Lower lobe of right lung (tissue), 2 donors: ENCODE data around the gene HOXB6. TPM values are rescaled to one million over a fixed set of nuclear protein-coding genes. Genes with fewer than 3 reads are reported as not detected.
A peak's percentile ranks its signal among the peaks of the same experiment; 100 is the strongest.

ENCODE experiments used
- ATAC-seq, 2 donors: fragments of 200-7000 bp; cut with Tn5 transposase; one replicate each; pipeline ENCODE4 v1.9.1; 2020 to 2022; ENCODE audit warnings: mild to moderate bottlenecking in 2 of 2, moderate library complexity in 2 of 2
- DNase-seq: peaks from one replicate; pipeline ENCODE4 v3.0.0-alpha.2; 2020
- H3K27ac ChIP-seq: fragments of 200-600 bp; one replicate; pipeline ENCODE4 v1.8.0; 2022
- H3K27me3 ChIP-seq: fragments of 200-600 bp; one replicate; pipeline ENCODE4 v1.8.0; 2022; ENCODE audit warnings: low read depth
- H3K36me3 ChIP-seq: fragments of 200-600 bp; one replicate; pipeline ENCODE4 v1.8.0; 2022; ENCODE audit warnings: mild to moderate bottlenecking
- H3K4me1 ChIP-seq: fragments of 200-600 bp; one replicate; pipeline ENCODE4 v1.8.0; 2022
- H3K4me3 ChIP-seq: fragments of 200-600 bp; one replicate; pipeline ENCODE4 v1.8.0; 2022; ENCODE audit warnings: mild to moderate bottlenecking
- H3K9me3 ChIP-seq: fragments of 200-600 bp; one replicate; pipeline ENCODE4 v1.8.0; 2022
- intact Hi-C: fragments of 100-400 bp; cut with DNase I; formaldehyde crosslinking; loops from one replicate; pipeline ENCODE4 v1.11.0; 2022
- total RNA-seq: library from RNA; stranded (reverse); fragmentation: NEBNext Ultra II Directional; extraction: Animal tissue kit (Norgen Biotek cat#: 25700); gene quantifications from one replicate; pipeline ENCODE4 v1.2.1, GENCODE V29; 2021
- TF ChIP-seq, protein P1 (sequence below): fragments of 200-600 bp; IDR thresholded peaks from one replicate; pipeline ENCODE4 v1.8.0; 2022; ENCODE audit warnings: antibody characterized with exemption, mild to moderate bottlenecking
- donor health status: DM: no; HTN: yes; CAD: no; lungs with severe emphysema.

Gene HOXB6
- total RNA-seq, 1 donor from 2014 or later: 4.4 TPM

DNA sequence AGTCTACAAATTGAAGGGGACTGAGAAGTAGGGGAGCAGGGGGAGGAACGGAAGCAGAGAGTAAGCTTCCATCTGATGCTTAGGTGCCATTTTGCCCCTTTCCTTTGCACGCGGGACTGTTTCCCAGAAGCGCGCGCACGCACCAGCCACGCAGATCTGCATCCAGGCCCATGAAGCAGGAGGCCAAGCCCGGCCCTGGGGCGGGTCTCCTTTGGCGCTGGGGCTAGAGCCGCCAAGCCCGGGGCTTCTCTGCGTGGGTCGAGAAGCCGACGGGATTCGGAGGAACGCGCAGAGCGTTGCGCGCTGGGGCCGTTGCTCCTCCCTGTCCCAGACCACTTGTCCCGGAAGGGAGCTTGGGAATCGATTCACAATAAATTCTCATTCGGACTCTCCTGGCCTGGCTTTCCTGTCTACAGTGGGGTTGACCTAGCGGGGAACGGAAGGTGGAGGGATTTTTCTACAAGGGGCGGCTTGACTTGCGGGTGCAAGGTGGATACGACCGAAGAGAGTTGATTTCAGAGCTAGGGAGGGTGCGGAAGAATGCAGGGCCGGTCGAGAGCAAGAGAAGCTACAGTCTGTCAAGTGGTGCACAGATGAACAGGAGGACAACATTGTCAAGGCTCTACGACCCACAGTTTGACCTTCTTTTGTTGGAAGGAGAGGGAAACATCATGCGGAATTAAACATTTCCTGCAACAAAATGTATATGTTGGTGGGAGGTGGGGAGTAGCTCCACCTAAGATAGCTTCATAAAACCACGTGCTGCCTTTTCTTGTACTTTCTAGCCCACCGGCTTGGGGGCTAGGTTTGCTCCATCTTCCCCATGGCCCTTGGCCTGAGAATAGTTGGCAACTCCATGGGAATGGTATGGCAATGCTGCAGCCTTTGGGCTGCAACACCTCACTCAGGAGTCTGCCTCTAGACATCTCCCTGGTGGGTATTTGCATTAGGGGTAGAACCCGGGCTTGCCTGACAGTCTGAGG is 16.9 kb upstream of the HOXB6 start:
- Histone ChIP-seq H3K27me3 (peaks cover 98% of the 10 kb centered on the region), H3K27ac (no peak overlapping the region), H3K4me3 (no peak overlapping the region), H3K9me3 (no peaks in the 10 kb centered on the region), H3K36me3 (no peaks in the 10 kb centered on the region), H3K4me1 (peaks cover 26% of the 10 kb centered on the region)
- intact Hi-C loops: no loop called here
- ATAC-seq (no peak), DNase-seq (no peak)
- TF ChIP-seq, protein P1, sequence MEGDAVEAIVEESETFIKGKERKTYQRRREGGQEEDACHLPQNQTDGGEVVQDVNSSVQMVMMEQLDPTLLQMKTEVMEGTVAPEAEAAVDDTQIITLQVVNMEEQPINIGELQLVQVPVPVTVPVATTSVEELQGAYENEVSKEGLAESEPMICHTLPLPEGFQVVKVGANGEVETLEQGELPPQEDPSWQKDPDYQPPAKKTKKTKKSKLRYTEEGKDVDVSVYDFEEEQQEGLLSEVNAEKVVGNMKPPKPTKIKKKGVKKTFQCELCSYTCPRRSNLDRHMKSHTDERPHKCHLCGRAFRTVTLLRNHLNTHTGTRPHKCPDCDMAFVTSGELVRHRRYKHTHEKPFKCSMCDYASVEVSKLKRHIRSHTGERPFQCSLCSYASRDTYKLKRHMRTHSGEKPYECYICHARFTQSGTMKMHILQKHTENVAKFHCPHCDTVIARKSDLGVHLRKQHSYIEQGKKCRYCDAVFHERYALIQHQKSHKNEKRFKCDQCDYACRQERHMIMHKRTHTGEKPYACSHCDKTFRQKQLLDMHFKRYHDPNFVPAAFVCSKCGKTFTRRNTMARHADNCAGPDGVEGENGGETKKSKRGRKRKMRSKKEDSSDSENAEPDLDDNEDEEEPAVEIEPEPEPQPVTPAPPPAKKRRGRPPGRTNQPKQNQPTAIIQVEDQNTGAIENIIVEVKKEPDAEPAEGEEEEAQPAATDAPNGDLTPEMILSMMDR: no peak

DNA sequence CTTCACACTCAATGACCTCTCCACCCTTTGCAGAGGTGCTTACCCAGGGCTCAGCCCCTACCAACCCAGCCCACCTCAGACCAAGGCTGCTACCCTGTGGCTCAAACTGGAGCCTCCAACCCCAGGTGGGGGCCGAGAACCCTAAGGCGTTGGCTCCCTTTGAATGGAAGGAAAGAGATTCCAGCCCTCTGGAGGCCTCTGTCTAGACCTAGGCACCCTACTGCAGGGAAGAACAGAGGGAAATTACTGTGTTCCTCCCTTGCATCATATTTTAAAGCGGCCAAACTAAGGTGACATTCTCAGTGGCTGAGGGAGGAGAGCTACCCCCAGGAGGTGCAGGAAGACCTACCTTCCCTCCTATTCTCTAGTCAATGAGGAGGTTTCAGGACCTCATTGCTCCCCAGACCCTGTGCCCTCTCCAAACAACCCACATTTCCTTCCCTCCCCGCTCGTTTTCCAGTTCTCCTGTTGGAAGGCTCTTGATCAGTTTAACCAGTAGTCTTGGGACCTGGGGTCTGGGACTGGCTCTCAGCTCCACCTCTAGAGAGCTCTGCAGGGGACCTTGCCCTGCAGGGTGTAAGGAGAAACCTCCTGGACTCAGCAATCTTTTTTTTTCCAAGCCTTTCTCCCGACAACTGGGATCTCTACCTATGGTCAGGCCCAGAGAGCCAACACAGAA is 15.8 kb upstream of the HOXB6 start:
- no peak for ATAC-seq
- TF ChIP-seq, protein P1: no peak
- Histone ChIP-seq H3K4me3 (no peak overlapping the region), H3K27me3 (peaks cover 98% of the 10 kb centered on the region), H3K9me3 (no peaks in the 10 kb centered on the region), H3K27ac (no peak overlapping the region), H3K36me3 (no peaks in the 10 kb centered on the region), H3K4me1 (peaks cover 15% of the 10 kb centered on the region)
- intact Hi-C loops: no loop called here
- DNase-seq: no peak

DNA sequence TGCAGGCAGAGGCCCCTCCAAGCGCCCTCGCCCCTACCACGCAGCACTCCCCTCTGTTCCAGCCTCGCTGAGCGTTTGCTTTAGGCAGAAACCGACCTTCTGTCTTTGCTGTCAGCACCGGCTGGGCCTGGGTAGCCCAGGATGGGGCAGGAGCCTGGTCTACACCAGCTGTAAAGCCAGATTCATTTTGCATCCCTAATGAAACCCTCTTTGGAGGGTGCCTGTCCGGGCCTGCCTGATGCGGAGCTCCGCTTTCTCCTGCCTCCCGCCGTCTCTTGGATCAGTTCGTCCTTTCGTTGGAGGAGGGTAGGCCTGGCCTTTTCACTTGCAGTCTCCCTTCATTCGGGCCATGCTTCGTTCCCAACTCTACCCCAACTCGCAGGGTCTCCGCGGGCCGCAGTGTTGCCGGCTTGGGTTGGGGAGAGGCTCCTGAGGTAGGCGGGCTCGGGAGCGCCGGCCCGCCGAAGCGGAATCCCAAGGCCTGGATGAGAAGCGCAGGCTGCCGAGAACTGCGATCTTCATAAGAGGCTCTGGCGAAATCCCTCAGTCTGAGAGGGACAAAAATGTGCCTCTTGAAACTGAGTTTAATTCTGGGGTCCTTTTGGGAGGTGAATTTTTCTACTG is 15.2 kb upstream of the HOXB6 start:
- peaks cover 97% of the 10 kb centered on the region for H3K27me3 ChIP-seq
- ATAC-seq (no peak), DNase-seq (no peak)
- no peak overlapping the region for H3K27ac ChIP-seq
- H3K9me3 ChIP-seq: no peaks in the 10 kb centered on the region
- TF ChIP-seq, protein P1: no peak
- H3K4me3 ChIP-seq: no peak overlapping the region
- intact Hi-C loops: no loop called here
- H3K36me3 ChIP-seq: no peaks in the 10 kb centered on the region
- H3K4me1 ChIP-seq: peaks cover 8% of the 10 kb centered on the region

DNA sequence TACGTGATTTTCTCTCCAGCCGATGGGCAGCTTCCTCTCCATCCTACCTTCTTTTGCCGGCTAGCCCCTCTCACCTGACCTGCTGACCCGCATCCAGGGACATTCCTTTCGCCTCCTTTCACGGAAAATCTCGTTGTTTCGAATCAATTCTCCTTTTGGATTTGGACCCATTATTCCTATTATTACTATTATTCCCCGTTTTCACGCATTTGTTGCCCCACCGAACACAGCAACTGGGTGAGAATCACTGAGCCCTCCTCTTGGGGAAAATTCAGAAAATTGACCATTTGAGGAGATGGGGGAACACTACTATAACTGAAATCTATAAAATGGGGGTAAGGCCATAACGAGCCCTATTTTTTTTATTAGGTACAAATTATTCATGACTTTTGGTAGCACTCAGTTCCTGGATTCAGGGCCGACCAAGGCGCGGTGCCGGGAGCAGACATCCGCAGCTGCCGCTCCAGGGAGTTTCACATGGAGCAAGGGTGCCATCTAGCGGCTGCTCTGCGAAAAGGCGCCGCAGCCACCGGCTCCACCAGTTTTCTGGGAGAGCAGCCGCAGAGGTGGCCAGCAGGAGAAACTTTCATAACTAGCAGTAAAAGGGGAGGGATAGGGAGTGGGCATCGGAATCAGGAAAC is 13.6 kb upstream of the HOXB6 start:
- ATAC-seq (peak; percentile 91 to 94), DNase-seq (peak; percentile 89)
- TF ChIP-seq, protein P1: peak; percentile 97
- intact Hi-C loops: no loop called here
- Histone ChIP-seq H3K36me3 (no peaks in the 10 kb centered on the region), H3K27me3 (peaks cover 97% of the 10 kb centered on the region), H3K4me1 (peaks cover 12% of the 10 kb centered on the region), H3K27ac (no peak overlapping the region), H3K4me3 (no peak overlapping the region), H3K9me3 (no peaks in the 10 kb centered on the region)
